HG03025 (cell line): ENCODE data around the gene HMGB1.

Experiments
- ATAC-seq: cut with Tn5 transposase; IDR thresholded peaks from one replicate; pipeline ENCODE4 v1.9.1; 2021; ENCODE audit warnings: mild to moderate bottlenecking, moderate library complexity; ENCODE audit not compliant: unreplicated experiment, low FRiP score

HMGB1 gene

DNA sequence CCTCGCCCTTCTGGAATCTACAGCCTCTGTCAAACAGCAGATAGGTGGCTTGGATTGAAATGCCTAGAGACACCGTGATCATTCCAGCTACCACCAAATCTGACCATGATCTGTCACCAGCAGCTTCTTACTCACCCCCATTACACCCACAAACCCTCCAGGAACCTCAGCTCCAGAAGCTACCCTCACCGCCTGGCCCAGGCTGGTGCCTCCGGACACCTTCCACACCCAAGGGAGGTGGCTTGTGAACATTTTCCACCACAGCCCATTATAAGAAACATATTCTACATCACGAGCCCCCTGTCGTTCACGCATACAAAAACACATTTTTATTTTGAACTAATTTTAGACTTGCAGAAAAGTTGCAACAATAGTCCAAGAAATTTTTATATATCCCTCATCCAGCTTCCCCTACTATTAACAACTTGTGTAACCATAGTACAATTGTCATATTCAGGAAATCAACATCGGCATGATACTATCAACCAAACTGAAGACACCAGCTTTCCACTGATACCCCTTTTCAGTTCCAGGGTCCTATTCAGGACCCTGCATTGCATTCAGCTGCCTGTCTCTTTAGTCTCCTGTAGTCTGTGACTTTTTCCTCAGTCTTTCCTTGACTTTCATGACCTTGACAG, 58.8 kb downstream of the HMGB1 start:
- no peak for ATAC-seq
